Lower leg skin (tissue), 4 donors: ENCODE measurements around the gene HOXC9. TPM values are rescaled to one million over a fixed set of nuclear protein-coding genes. Genes with fewer than 3 reads are reported as not detected.
A peak's percentile ranks its signal among the peaks of the same experiment; 100 is the strongest.

Experiments used
- DNase-seq, 2 donors: peaks; one replicate each; pipeline ENCODE4 v3.0.0-alpha.2; 2019; ENCODE audit warnings: low spot score in 2 of 2
- H3K4me3 ChIP-seq: fragments of 200-600 bp; sonication (generic); 2 replicates; pipeline ENCODE4 v1.5.1; 2017; ENCODE audit warnings: mild to moderate bottlenecking, low read depth; ENCODE audit not compliant: poor library complexity, severe bottlenecking
- POLR2A ChIP-seq, 2 donors: fragments of 450-650 bp; IDR thresholded peaks; one replicate each; pipeline ENCODE4 v1.6.1; 2016 to 2017; ENCODE audit warnings: antibody characterized with exemption in 2 of 2, mild to moderate bottlenecking in 1 of 2, moderate library complexity in 1 of 2
- WGBS, 2 donors: methylation state at CpG; one replicate each; pipeline ENCODE4 v1.1.5; 2018; 5-methylcytosine and 5-hydroxymethylcytosine counted together
- intact Hi-C: fragments of 100-400 bp; cut with DNase I; formaldehyde crosslinking; loops from one replicate; pipeline ENCODE4 v1.15.0; 2023; ENCODE audit warnings: low total_unique reads
- total RNA-seq, 4 donors: library from RNA; depleted of rRNA; stranded (reverse); fragments of >200 nt; gene quantifications; one replicate each; pipeline ENCODE4 v1.1.0, GENCODE V29; 2016
- TF ChIP-seq, protein P1 (sequence below), 3 donors: fragments of 450-650 bp; IDR thresholded peaks; one replicate each; pipeline ENCODE4 v1.5.1; 2016; ENCODE audit warnings: antibody characterized with exemption in 3 of 3, mild to moderate bottlenecking in 3 of 3, moderate library complexity in 2 of 3

Gene HOXC9
- total RNA-seq, 4 donors from 2014 or later = 9.6 to 16.8 (median 11.7) TPM

DNA sequence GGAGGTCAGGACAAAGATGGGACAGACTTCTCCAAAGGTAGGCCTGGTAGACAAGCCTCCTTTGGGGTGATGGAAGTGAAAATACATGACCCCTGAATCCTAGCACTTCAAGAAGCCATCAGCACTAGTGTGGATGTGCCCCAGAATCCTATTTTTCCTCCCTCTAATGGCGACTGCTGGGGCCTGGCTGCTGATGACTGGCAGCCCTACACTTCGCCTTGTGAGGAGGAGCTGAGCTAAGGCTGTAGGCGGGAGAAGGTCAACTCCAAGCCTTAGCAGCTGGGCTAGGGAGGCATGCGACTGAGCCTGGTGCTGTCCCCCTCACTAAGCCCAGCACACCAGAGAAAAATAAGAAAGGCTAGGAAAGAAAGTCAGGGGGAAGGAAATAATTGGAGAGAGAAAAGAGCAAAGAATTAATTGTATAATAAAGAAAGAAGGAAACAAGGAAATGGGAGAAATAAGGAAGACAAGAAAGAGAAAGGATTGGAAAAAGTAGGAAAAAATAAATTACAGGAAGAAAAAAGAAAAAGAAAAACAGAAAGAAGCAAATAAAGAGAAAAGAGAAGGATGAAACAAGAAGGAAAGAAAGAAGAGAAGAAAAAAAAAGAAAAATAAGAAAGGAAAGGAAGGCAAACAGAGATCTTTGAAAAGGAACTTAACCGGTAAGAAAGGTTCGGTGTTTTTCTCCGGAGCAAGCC, 19.7 kb upstream of the HOXC9 start:
- DNase-seq = no peak
- TF ChIP-seq POLR2A (IDR thresholded peaks at IDR 0.05) = no peak
- TF ChIP-seq, protein P1, sequence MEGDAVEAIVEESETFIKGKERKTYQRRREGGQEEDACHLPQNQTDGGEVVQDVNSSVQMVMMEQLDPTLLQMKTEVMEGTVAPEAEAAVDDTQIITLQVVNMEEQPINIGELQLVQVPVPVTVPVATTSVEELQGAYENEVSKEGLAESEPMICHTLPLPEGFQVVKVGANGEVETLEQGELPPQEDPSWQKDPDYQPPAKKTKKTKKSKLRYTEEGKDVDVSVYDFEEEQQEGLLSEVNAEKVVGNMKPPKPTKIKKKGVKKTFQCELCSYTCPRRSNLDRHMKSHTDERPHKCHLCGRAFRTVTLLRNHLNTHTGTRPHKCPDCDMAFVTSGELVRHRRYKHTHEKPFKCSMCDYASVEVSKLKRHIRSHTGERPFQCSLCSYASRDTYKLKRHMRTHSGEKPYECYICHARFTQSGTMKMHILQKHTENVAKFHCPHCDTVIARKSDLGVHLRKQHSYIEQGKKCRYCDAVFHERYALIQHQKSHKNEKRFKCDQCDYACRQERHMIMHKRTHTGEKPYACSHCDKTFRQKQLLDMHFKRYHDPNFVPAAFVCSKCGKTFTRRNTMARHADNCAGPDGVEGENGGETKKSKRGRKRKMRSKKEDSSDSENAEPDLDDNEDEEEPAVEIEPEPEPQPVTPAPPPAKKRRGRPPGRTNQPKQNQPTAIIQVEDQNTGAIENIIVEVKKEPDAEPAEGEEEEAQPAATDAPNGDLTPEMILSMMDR (IDR thresholded peaks at IDR 0.05) = no peak
- intact Hi-C loops = no loop called here
- H3K4me3 ChIP-seq = no peak overlapping the region
- WGBS, 2 donors = 11 to 27% methylated on average over 6 to 7 of the region's 7 CpGs

DNA sequence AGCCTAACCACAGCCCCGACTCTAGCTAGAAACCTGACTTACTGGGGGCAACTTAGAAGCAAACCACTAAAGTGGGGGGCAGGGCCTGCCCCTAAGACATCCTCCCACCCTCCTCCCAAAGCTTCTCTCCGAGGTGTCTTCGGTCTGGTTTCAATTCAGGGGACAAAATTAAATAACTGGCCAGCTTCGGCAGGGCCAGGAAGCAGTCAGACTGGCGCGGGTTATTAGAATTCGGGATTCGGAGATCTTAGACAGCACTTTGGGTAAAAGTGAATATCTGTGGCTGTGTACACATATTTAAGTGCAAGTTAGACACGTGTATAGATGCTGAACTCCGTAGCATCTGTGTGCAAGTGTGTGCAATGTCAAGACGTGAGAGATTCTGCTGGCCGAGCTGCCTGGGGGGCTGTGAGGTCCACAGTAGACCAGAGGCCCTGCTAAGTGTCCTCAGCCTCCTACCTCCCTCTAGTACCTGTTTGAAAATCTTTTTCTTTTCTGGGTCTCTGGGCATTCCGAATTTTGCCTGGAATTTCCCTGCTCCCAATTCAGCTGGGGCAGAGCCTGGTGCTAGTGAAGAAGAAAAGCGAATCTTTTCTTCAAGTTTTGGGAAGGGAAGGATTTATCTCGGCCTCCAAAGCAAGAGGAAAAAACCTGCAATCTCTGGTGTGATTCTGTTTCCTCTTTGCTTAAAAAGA, 19.0 kb upstream of the HOXC9 start:
- 17 to 22% methylated on average over 15 of the region's 15 CpGs for WGBS, 2 donors

DNA sequence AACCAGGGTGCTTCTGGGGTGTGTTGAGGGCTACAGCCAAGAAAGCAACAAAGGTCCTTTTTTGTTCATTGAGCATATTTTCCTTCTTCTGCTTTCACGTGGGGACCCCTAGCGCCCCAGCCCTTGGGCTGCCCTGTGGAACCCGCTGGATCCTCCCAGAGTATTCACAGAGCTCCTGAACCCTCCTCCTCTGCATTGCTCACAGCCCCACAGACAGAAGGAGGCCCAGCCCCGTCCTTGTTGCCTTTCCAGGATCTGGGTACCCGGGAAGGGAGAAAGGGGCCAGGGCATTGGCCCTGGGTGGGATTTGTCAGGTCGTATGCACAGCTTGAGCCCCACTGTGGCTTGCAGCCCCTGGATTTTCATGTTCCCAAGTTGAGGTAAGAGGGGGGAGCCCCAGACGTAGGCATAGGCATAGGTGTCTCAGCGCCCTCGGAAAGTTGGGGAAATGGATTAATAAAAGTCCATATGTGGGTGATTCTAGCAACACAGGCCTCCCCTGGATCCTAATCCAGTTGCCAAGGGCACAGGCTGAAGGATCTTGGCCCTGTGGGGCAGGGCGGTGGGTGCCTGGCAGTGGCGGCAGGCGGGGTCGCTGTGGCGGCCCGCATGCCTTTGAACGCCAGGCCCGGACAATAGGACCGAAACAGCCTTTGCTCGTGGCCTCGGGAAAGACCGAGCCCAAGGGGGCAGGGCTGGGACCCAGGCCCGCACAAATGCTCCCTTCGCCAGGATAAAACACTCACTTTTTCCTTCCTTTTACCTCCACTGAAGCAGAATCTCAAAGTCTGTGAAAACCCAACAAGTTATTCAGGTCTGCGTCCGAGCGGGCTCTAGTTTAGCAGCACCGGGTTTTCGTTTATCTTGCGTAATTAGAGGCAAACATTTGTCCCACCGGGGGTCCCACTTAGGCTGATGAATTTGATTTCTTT, 18.1 kb upstream of the HOXC9 start:
- intact Hi-C loops = no loop called here
- TF ChIP-seq, protein P1 (IDR thresholded peaks at IDR 0.05) = no peak
- no peak for TF ChIP-seq POLR2A (IDR thresholded peaks at IDR 0.05)
- H3K4me3 ChIP-seq = peak overlapping the region; percentile 10
- WGBS, 2 donors = 10 to 13% methylated on average over 30 of the region's 30 CpGs
- DNase-seq = no peak

More for the DNA sequence above, 19.0 kb upstream of the HOXC9 start:
- DNase-seq = no peak
- no peak overlapping the region for H3K4me3 ChIP-seq
- TF ChIP-seq POLR2A (IDR thresholded peaks at IDR 0.05) = no peak
- TF ChIP-seq, protein P1 (IDR thresholded peaks at IDR 0.05) = no peak
- intact Hi-C loops = no loop called here

DNA sequence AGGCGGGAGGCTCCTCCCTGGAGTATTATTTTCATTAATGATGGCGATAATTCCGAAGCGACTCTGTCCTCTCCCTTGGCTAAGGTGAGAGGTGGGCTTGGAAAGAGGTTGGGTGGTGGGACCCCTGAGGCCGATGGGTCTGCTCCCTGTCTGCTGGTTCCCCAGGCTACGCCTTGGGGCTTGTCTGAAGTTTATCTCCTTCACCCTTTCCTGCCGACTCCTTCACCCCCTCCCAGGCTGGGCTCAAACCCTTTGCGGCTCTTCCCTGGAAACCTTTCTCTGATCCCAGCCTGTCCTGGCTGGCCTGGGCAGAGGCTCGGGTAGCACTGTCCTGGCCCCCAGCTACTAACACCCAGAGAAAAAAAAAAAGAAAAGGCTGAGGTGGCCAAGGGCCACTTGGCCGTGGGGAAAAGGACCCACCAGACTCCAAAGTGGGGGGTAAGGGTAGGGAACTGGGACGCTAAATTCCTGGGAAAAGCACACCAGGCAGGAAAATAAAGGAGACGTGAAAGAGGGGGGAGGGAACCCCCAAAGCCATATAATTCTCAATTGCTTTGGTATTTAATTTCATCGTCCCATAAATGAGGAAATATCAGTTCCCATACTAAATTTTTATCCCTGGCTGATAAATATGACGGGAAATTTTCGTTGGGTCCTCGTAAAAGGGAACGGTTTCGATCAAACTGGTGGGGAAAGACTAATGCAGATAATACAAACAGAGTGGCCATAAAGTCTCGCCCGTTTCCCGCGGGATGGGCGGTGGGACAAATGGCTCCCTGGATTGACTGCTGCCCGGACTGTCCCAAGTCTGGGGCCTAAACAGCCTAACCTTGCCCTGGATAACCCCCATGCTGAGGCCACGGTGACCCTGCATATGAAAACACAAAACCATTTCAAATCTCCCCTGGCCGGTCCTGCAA, 17.1 kb upstream of the HOXC9 start:
- no peak for DNase-seq
- 7 to 16% methylated on average over 26 of the region's 26 CpGs for WGBS, 2 donors
- no peak overlapping the region for H3K4me3 ChIP-seq
- intact Hi-C loops = no loop called here
- TF ChIP-seq, protein P1 (IDR thresholded peaks at IDR 0.05) = no peak
- TF ChIP-seq POLR2A (IDR thresholded peaks at IDR 0.05) = no peak

DNA sequence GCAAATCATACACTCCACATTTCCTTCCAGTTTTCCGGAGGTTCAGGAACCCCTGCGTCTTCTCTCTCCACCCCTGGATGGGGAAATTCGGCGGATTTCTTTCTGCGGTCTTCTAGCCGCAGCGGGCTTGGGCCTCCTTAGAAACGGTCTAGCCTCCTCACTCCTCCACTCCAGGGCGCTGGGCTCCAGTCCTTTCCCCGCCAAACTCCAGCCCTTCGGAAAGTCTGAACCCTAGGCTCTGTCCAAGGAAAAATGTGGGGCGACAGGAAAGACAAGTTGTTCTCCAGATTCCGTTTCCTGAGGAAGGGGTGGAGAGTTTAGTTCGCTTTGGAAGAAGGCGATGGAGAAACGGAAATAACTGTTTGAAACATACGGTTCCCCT, 16.4 kb upstream of the HOXC9 start:
- WGBS, 2 donors = 5 to 8% methylated on average over 17 of the region's 17 CpGs
- intact Hi-C loops = no loop called here
- TF ChIP-seq POLR2A (IDR thresholded peaks at IDR 0.05) = no peak
- TF ChIP-seq, protein P1 (IDR thresholded peaks at IDR 0.05) = no peak
- no peak for DNase-seq
- no peak overlapping the region for H3K4me3 ChIP-seq
